RWPE1 (cell line): ENCODE data around the gene CPN1.
A peak's percentile ranks its signal among the peaks of the same experiment; 100 is the strongest.

ENCODE experiments used
- CTCF ChIA-PET: fragments of 350-600 bp; sonication (Branson Sonifier 250); formaldehyde crosslinking; extraction: SDS; loops from one replicate; lab custom pipeline; 2021; lab: Yijun Ruan, JAX
- POLR2A ChIA-PET: fragments of 400-600 bp; formaldehyde crosslinking; extraction: SDS; loops from one replicate; lab custom pipeline; 2020; ENCODE audit warnings: antibody characterized with exemption; ENCODE audit not compliant: low non-redundant PET; lab: Yijun Ruan, JAX
- DNase-seq: peaks from one replicate; pipeline ENCODE4 v3.0.0; 2012; ENCODE audit warnings: low spot score
- H3K27ac ChIP-seq: fragments of 450-650 bp; 2 replicates; pipeline ENCODE4 v1.5.1; 2017
- CTCF ChIP-seq: fragments of 450-650 bp; conservative IDR thresholded peaks from 2 replicates; pipeline ENCODE4 v1.5.1; 2017; ENCODE audit warnings: low read depth, mild to moderate bottlenecking

Gene CPN1

GRCh38 chr10:100006243-100006886 lies 75.3 kb downstream of the CPN1 start:
- ChIA-PET POLR2A (interaction anchor here (0.6 kb wide), 1 partner anchor 100 kb away, joined by 4 read pairs; no protein-coding TSS in a partner anchor), CTCF (interaction anchor here (0.7 to 0.9 kb wide), 4 partner anchors 13 to 160 kb away, joined by 3 to 10 read pairs (median 4); no protein-coding TSS in a partner anchor)
- TF ChIP-seq CTCF, result no peak
- DNase-seq, result peak; percentile 91
- peak overlapping the region; percentile 97 for H3K27ac ChIP-seq

GRCh38 chr10:100004805-100005510 lies 76.7 kb downstream of the CPN1 start:
- H3K27ac ChIP-seq, result peak overlapping the region; percentile 97
- no peak for TF ChIP-seq CTCF
- CTCF ChIA-PET, result no interaction called here
- no peak for DNase-seq
- POLR2A ChIA-PET, result no interaction called here

GRCh38 chr10:100000109-100000644 lies 81.5 kb downstream of the CPN1 start:
- no peak overlapping the region for H3K27ac ChIP-seq
- CTCF ChIA-PET, result interaction anchor here (0.5 kb wide), 1 partner anchor 9 kb away, joined by 7 read pairs; no protein-coding TSS in a partner anchor

GRCh38 chr10:99999319-100000108 lies 82.2 kb downstream of the CPN1 start:
- ChIA-PET CTCF (interaction anchor here (0.6 to 1.0 kb wide), 2 partner anchors 10 to 23 kb away, joined by 3 read pairs; partner anchors contain the start of gene DNMBP), POLR2A (no interaction called here)
- DNase-seq, result no peak
- no peak overlapping the region for H3K27ac ChIP-seq
- no peak for TF ChIP-seq CTCF

More at GRCh38 chr10:100000109-100000644, 81.5 kb downstream of the CPN1 start:
- no peak for DNase-seq
- POLR2A ChIA-PET, result no interaction called here
- TF ChIP-seq CTCF, result no peak

GRCh38 chr10:99998889-99999288 lies 82.8 kb downstream of the CPN1 start:
- no peak for DNase-seq
- POLR2A ChIA-PET, result no interaction called here
- H3K27ac ChIP-seq, result peak overlapping the region; percentile 48; the same call in 1 of the 2 replicates
- TF ChIP-seq CTCF, result no peak
- CTCF ChIA-PET, result interaction anchor here (0.5 to 1.3 kb wide), 4 partner anchors 11 to 248 kb away, joined by 3 read pairs; partner anchors contain the start of gene DNMBP
